Measurements from ENCODE around the gene HNRNPC.
"Not testable (repeated sequence)": the region's sequence is repeated elsewhere in the genome, so short reads cannot be mapped to it uniquely, and the experiment has no call there.

Gene HNRNPC

DNA sequence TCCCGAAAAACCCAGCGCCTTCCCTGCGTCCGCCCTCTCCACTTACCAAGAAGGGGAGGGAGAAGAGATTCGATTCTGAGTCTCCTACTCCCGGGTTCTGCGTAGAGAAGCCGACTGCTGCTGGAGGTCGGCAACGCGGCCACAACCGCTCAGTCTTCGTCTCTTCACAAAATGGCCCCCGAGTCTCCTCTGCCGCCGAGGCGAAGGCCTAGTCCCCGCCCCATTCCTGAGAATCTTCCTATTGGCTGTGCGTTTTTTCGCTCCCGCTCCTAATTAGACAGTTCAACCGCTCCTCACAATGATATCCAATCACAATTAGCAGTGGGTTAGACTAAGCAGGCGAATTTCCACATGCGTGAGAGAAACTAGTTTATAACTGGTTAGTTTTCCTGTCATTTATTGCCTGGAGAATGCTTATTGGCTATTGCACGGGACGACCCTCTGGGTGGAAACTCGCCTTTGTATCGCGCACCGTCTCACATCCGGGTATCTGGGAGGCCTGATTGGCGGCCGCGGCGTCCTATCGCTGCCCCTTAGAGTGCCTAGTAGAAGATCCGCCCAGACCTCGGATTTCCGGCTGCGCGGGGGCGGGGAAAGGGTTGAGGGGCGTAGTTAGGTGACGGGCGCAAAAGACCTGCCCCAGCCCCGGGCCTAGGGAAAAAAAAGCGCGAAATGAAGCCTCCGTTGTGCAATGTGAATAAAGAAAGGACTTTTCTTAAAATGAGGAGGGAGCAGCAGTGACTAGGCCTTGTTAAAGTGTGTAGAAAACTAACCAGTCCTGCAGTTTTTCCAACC lies at the start of gene HNRNPC:
TSS of gene HNRNPC (minus strand) at position 191 of the 795 bp plus-strand sequence. CDS start 35,249 bp downstream, outside the sequence.
- DNase-seq (ENCODE audit: low read depth), result peak; percentile 100

DNA sequence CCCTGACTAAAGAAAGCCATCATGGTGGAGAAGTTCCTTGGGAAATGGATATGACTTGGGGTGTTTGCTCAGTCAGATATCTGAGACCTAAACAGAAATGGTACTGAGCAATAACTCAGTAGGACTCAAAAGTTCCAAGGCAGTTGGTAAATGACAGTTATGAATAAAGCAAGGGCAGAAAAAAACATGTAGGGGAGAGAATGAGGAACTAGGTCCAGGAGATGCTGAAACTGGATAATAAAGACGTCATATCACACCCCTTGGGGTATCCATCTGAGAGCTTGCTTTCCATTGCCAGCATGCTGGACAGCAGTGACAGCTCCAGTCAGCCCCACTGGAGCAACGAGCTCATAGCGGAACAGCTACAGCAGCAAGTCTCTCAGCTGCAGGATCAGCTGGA lies 48.2 kb upstream of the HNRNPC start:
- no peak for DNase-seq (ENCODE audit: low read depth)

GRCh38 chr14:21313512-21313911 lies 44.3 kb upstream of the HNRNPC start:
- DNase-seq (ENCODE audit: low read depth), result no peak

DNA sequence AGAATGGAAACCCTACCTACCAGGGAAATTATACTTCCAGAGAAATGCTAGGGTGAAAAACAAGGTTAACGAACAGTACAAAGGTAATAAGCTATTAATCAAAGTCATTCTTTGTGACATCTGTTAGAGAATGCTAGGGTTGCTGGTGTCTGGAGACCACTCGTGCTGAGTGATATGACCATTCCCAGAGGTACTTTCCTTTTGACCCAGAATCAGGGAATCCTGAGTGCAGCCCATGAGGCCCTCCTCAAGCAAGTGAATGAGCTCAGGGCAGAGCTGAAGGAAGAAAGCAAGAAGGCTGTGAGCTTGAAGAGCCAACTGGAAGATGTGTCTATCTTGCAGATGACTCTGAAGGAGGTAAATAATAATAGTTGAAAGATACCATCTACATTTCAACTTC lies 42.4 kb upstream of the HNRNPC start:
- DNase-seq (ENCODE audit: low read depth), result no peak

DNA sequence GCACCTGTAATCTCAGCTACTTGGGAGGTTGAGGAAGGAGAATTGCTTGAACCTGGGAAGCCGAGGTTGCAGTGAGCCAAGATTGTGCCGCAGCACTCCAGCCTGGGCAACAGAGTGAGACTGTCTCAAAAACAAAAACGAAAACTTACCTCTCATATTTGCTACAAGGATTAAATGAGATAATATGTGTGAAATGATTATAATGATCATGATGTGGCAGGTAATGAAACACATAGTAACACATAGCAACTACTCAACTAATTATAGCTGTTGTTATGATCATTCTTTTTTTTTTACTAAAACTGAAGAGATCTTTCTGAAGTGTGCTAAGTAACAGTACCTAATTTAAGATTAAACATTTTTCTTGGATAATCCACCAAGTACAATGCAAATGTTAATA lies 40.7 kb upstream of the HNRNPC start:
- DNase-seq (ENCODE audit: low read depth), result no peak

- DNase-seq (ENCODE audit: low read depth), result no peak
These were observed 40.0 kb upstream of the HNRNPC start for GRCh38 chr14:21309238-21309636.

DNA sequence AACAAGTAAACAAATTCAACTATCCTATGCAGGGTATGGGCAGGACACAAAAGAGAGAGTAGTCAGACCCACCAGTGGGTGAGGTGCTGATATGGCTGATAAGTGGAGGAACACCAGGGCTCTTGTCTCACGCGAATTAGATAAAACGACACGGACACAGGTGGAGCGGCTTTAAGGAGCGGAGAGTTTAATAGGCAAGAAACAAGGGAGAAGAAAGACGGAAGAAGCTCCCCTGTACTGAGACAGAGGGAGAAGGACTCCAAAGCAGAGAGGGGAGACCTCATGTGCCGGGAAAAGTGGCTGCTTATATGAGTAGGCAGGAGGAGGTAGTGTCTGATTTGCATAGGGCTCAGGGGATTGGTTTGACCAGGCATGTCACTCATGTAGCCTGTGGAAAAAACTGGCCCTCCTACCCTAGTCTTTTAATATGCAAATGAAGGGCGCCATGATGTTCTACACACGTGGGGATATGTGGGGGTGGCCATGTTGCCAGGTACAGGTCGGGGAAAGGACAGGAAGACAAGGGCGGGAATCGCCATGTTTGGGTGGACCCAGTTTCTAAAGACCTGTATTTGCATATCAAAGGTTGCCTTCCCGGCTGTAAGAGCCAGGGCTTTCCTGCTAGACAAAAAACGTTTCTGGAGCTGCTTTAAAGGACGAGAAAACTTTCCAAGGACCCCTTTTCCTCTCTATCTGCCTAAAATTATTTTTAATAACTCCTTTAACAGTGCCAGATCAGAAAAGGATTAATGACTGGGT lies 39.4 kb upstream of the HNRNPC start:
- peak; percentile 28 for DNase-seq (ENCODE audit: low read depth)

DNA sequence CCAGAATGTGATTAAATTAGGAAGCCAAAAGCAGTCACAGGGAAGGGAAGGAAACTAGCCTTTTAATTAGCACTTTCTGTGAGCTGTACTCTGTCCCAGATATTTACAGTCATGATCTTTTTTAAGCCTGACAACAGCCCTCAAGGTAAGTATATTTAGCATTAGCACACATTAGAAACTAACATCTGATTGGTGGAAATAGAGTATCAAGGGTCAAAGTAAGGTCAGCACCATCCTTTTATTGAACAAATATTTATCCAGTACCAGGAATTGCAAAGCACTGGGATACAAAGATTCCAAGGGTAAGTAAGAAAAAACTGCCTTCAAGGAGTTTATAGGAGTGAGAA lies 38.9 kb upstream of the HNRNPC start:
- no peak for DNase-seq (ENCODE audit: low read depth)

GRCh38 chr14:21307637-21308036 lies 38.4 kb upstream of the HNRNPC start:
- DNase-seq (ENCODE audit: low read depth), result no peak

- DNase-seq (ENCODE audit: low read depth), result not testable (repeated sequence)
These were observed 33.5 kb upstream of the HNRNPC start for GRCh38 chr14:21302836-21303140.

DNA sequence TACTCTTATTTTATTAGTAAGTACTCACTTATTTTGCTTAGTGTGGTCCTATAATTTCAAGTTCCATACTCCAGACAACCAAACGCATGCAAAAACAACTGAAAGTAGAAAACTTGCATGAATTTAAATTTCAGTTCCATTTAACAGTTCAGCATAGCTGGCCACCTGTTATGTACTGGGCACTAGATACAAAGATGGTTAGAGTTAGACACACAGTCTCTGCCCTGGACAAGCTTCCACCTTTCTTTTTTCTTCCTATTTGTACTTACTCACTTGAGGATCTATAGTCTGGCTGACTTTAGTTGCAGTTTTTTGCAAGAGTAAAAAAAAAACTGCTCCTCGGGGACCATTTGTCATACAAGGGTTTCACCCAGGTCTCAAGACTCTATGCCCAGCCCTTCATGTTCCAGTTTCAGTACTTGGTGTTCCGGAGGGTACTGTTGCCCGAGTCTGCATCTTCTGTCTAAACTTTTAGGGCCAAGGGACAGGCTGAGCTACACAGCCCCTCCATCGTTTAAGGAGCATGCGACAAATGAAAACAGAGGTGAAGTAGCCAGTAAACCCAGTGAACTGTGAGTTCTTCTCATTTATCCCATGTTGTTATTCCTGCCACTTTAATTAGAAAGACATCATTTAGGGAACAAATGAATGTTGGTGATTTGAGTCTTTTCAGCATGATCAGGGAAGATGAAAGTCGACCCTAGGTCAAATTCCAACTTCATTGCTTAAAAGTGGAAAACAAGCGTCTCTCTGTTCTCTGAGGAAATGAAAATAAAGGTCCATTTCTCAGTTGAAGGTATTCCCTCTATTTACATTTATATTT lies 33.0 kb upstream of the HNRNPC start:
- DNase-seq (ENCODE audit: low read depth), result no peak

DNA sequence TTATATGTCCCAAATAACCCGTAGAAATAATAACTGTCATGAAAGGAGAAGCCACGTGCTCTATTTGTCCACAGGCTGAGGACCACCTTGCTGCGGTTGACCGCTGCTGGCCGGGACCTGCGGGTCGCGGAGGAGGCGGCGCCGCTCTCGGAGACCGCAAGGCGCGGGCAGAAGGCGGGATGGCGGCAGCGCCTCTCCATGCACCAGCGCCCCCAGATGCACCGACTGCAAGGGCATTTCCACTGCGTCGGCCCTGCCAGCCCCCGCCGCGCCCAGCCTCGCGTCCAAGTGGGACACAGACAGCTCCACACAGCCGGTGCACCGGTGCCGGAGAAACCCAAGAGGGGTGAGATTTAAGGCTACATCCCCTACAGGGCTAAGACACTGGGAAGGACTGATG lies 31.6 kb upstream of the HNRNPC start:
- no peak for DNase-seq (ENCODE audit: low read depth)

DNA sequence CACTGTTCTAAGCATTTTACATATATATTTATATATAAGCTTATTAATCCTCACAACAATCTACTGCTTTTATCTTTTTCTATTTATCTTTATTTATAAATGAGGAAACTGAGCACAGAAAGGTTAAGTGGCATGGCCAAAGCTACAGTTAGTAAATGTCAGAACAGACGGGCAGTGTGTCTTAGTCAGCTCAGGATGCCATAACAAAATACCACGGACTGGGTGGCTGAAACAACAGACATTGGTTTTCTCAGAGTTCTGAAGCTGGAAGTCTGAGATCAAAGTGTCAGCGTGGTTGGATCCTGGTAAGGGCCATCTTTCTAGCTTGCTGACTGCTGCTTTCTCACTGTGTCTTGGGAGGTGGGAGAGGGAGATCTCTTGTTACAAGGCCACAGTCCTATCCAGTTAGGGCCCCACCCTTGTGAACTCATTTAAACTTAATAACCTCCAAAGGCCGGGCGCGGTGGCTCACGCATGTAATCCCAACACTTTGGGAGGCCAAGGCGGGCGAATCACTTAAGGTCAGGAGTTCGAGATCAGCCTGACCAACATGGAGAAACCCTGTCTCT lies 30.4 kb upstream of the HNRNPC start:
- no peak for DNase-seq (ENCODE audit: low read depth)

DNA sequence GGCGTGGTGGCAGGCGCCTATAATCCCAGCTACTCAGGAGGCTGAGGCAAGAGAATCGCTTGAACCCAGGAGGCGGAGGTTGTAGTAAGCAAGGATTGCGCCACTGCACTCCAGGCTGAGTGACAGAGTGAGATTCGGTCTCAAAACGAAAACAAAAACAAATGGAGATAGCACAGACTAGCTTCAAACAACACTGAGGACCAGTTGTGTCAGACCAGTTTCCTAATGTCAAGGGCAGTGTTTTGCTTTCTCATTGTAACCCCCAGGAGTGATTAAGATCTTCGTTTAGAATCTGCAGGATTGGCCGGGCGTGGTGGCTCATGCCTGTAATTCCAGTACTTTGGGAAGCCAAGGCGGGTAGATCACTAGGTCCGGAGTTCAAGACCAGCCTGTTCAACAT lies 29.1 kb upstream of the HNRNPC start:
- DNase-seq (ENCODE audit: low read depth), result no peak

- DNase-seq (ENCODE audit: low read depth), result not testable (repeated sequence)
These were observed 24.8 kb upstream of the HNRNPC start for GRCh38 chr14:21294026-21294425.

DNA sequence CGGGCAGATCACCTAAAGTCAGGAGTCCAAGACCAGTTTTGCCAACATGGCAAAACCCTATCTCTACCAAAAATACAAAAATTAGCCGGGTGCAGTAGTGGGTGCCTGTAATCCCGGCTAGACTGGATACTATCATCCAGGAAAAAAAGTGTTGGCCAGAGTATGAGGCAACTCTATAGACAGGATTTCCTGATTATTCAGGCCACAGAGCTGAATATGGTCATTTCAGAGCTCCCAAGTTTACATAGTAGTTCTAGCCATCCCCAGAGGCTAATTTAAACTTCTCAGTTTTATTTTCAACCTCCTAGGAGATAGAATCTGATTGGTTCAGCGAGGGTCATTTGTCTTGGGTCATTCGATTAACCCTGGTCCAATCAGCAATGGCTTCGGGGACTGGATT lies 17.9 kb upstream of the HNRNPC start:
- no peak for DNase-seq (ENCODE audit: low read depth)

DNA sequence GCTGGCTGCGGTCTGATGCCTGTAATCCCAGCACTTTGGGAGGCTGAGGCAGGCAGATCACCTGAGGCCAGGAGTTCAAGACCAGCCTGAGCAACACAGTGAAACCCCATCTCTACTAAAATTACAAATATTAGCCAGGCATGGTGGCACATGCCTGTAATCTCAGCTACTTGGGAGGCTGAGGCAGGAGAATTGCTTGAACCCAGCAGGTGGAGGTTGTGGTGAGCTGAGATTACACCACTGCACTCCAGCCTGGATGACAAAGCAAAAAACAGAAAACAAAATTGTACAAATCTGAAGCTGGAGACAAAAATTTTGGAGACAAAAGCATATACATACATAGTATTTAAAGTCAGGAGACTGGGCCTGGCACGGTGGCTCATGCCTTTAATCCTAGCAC lies 17.3 kb upstream of the HNRNPC start:
- DNase-seq (ENCODE audit: low read depth), result not testable (repeated sequence)

DNA sequence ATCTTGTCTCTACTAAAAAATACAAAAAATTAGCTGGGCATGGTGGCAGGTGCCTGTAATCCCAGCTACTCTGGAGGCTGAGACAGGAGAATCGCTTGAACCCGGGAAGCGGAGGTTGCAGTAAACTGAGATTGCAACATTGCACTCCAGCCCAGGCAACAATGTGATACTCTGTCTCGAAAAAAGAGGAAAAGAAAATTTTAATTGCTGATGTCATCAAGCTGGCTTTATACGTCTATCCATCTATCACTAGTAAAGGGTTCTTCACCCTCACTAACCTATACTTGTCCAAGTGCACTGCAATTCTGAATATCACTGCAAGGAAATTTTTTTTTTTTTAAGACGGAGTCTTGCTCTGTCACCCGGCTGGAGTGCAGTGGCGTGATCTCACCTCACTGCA lies 12.7 kb upstream of the HNRNPC start:
- not testable (repeated sequence) for DNase-seq (ENCODE audit: low read depth)

- no peak for DNase-seq (ENCODE audit: low read depth)
These were observed 10.5 kb upstream of the HNRNPC start, which contains the start of gene RPGRIP1 for GRCh38 chr14:21279783-21280182. TSS of gene RPGRIP1 (plus strand) at chr14:21280083. CDS start at chr14:21287977, 7,894 bp downstream.

GRCh38 chr14:21278632-21279031 lies 9.4 kb upstream of the HNRNPC start:
- DNase-seq (ENCODE audit: low read depth), result no peak

- DNase-seq (ENCODE audit: low read depth), result no peak
These were observed 6.1 kb upstream of the HNRNPC start for GRCh38 chr14:21275261-21275858.

- not testable (repeated sequence) for DNase-seq (ENCODE audit: low read depth)
These were observed 3.4 kb upstream of the HNRNPC start for GRCh38 chr14:21272661-21273060.

Measured in fibroblast of the conjunctiva (primary cell).